H1 (cell line): ENCODE results near the gene SNORC. TPM values are rescaled to one million over a fixed set of nuclear protein-coding genes. Genes with fewer than 3 reads are reported as not detected.
A peak's percentile ranks its signal among the peaks of the same experiment; 100 is the strongest.

Experiments
- CTCF ChIA-PET: fragments of 300-600 bp; sonication (Branson Sonifier 250); formaldehyde crosslinking; loops from one replicate; lab custom pipeline; 2021; ENCODE audit not compliant: partially characterized antibody; lab: Charles Lee
- POLR2A ChIA-PET: fragments of 300-600 bp; sonication (Branson Sonifier 250); formaldehyde crosslinking; loops from one replicate; lab custom pipeline; 2021; ENCODE audit warnings: inconsistent platforms; ENCODE audit not compliant: partially characterized antibody; lab: Charles Lee
- DNase-seq, 2 experiments: peaks; one replicate each; pipeline versions ENCODE4 v3.0.0 to v3.0.0-alpha.2; 2010 to 2022; ENCODE audit warnings: low spot score in 2 of 2, low read depth in 1 of 2, mixed read lengths in 1 of 2
- FAIRE-seq: peaks from 2 replicates; lab custom pipeline; 2011; peaks lifted over from hg19 to GRCh38; lab: Jason Lieb, UNC
- H2AFZ ChIP-seq: 2 replicates; pipeline ENCODE4 v1.8.1; 2012; ENCODE audit warnings: low read length, inconsistent platforms
- H2AK5ac ChIP-seq: 2 replicates; pipeline ENCODE4 v1.6.1; 2013; ENCODE audit warnings: low read depth, low read length
- H2BK120ac ChIP-seq: replicated peaks from 2 replicates; pipeline ENCODE3; 2013; ENCODE audit warnings: low read depth, low read length, inconsistent platforms
- H2BK12ac ChIP-seq: 2 replicates; pipeline ENCODE4 v1.6.1; 2013; ENCODE audit warnings: low read depth, low read length
- H2BK15ac ChIP-seq: 2 replicates; pipeline ENCODE4 v1.6.1; 2013; ENCODE audit warnings: low read length
- H2BK20ac ChIP-seq: 2 replicates; pipeline ENCODE4 v1.6.1; 2013; ENCODE audit warnings: low read length
- H2BK5ac ChIP-seq: 2 replicates; pipeline ENCODE4 v1.6.1; 2013; ENCODE audit warnings: low read depth, low read length
- H3K14ac ChIP-seq: 2 replicates; pipeline ENCODE4 v1.6.1; 2013; ENCODE audit warnings: inconsistent platforms; ENCODE audit not compliant: insufficient read length
- H3K18ac ChIP-seq: 2 replicates; pipeline ENCODE4 v1.6.1; 2013; ENCODE audit warnings: low read length; ENCODE audit errors: extremely low read depth
- H3K23ac ChIP-seq: 2 replicates; pipeline ENCODE4 v1.6.1; 2013; ENCODE audit warnings: inconsistent platforms; ENCODE audit not compliant: insufficient read length
- H3K23me2 ChIP-seq: 2 replicates; pipeline ENCODE4 v1.6.1; 2013; ENCODE audit warnings: low read depth, low read length
- H3K27ac ChIP-seq: 2 replicates; pipeline ENCODE4 v1.6.1; 2011; ENCODE audit warnings: low read depth, low read length, inconsistent platforms
- H3K27me3 ChIP-seq, 4 experiments: replicated peaks in 1 of 4; 1 replicate in 1 of 4; 2 replicates in 3 of 4; pipeline versions ENCODE4 v1.6.1 to v1.8.1; 2011 to 2013; ENCODE audit warnings: low read length in 3 of 4, mild to moderate bottlenecking in 3 of 4, inconsistent platforms in 2 of 4, mixed read lengths in 2 of 4, moderate library complexity in 1 of 4; ENCODE audit not compliant: control insufficient read depth in 3 of 4, insufficient read depth in 3 of 4; ENCODE audit errors: extremely low read depth in 1 of 4
- H3K36me3 ChIP-seq, 4 experiments: 2 replicates each; pipeline versions ENCODE4 v1.6.1 to v1.8.1; 2011 to 2013; ENCODE audit warnings: mild to moderate bottlenecking in 4 of 4, low read length in 3 of 4, moderate library complexity in 2 of 4, control low read depth in 1 of 4, inconsistent platforms in 1 of 4; ENCODE audit not compliant: insufficient read depth in 4 of 4, control insufficient read depth in 2 of 4
- H3K4ac ChIP-seq: replicated peaks from 2 replicates; pipeline ENCODE3; 2013; ENCODE audit warnings: low read length, low read depth, mixed read lengths, inconsistent platforms; ENCODE audit not compliant: insufficient read length
- H3K4me1 ChIP-seq, 4 experiments: replicated peaks in 1 of 4; 1 replicate in 1 of 4; 2 replicates in 3 of 4; pipeline versions ENCODE4 v1.6.1 to v1.8.1; 2011 to 2013; ENCODE audit warnings: low read length in 3 of 4, inconsistent platforms in 2 of 4, mixed read lengths in 1 of 4; ENCODE audit not compliant: insufficient read depth in 4 of 4, control insufficient read depth in 3 of 4
- H3K4me2 ChIP-seq, 2 experiments: 2 replicates each; pipeline versions ENCODE4 v1.6.1 to v1.8.1; 2011 to 2013; ENCODE audit warnings: low read depth in 2 of 2, low read length in 2 of 2, control low read depth in 1 of 2, inconsistent platforms in 1 of 2, mild to moderate bottlenecking in 1 of 2; ENCODE audit not compliant: insufficient read depth in 1 of 2
- H3K4me3 ChIP-seq, 4 experiments: fragments of 200-600, 300-600 bp in 1 of 4; sonication (generic), shearing (Covaris generic), sonication (Bioruptor Twin) in 1 of 4; 2 replicates each; pipeline versions ENCODE4 v1.5.1 to v1.8.1; 2011 to 2016; ENCODE audit warnings: low read length in 4 of 4, low read depth in 3 of 4, control low read depth in 2 of 4, inconsistent platforms in 2 of 4, mild to moderate bottlenecking in 2 of 4, mixed read lengths in 1 of 4, moderate library complexity in 1 of 4; ENCODE audit not compliant: insufficient read depth in 2 of 4; ENCODE audit errors: extremely low read depth in 1 of 4
- H3K56ac ChIP-seq: replicated peaks from 2 replicates; pipeline ENCODE3; 2013; ENCODE audit warnings: low read depth, mild to moderate bottlenecking, mixed read lengths, low read length, inconsistent platforms; ENCODE audit not compliant: insufficient read length
- H3K79me1 ChIP-seq: 2 replicates; pipeline ENCODE4 v1.6.1; 2013; ENCODE audit warnings: low read depth, low read length, control low read depth
- H3K79me2 ChIP-seq, 2 experiments: 2 replicates each; pipeline versions ENCODE4 v1.6.1 to v1.8.1; 2012 to 2013; ENCODE audit warnings: low read length in 2 of 2, mild to moderate bottlenecking in 2 of 2, inconsistent platforms in 1 of 2; ENCODE audit not compliant: insufficient read depth in 2 of 2, control insufficient read depth in 1 of 2
- H3K9ac ChIP-seq, 4 experiments: replicated peaks in 1 of 4; 1 replicate in 1 of 4; 2 replicates in 3 of 4; pipeline versions ENCODE4 v1.6.1 to v1.8.1; 2011 to 2013; ENCODE audit warnings: low read depth in 3 of 4, low read length in 3 of 4, control low read depth in 2 of 4, mild to moderate bottlenecking in 2 of 4, moderate library complexity in 2 of 4, inconsistent platforms in 1 of 4; ENCODE audit errors: extremely low read depth in 1 of 4
- H3K9me3 ChIP-seq, 2 experiments: 2 replicates each; pipeline versions ENCODE4 v1.6.1 to v1.8.1; 2012 to 2013; ENCODE audit warnings: mild to moderate bottlenecking in 2 of 2, moderate library complexity in 2 of 2, control low read depth in 1 of 2, inconsistent platforms in 1 of 2, low read depth in 1 of 2, low read length in 1 of 2, mixed read lengths in 1 of 2; ENCODE audit not compliant: insufficient read depth in 2 of 2
- H4K20me1 ChIP-seq, 2 experiments: replicated peaks in 1 of 2; 2 replicates each; pipeline versions ENCODE3 to v1.8.1; 2011 to 2013; ENCODE audit warnings: inconsistent platforms in 2 of 2, low read length in 2 of 2, mild to moderate bottlenecking in 1 of 2; ENCODE audit not compliant: insufficient read depth in 2 of 2, control insufficient read depth in 1 of 2
- H4K5ac ChIP-seq: 2 replicates; pipeline ENCODE4 v1.6.1; 2013; ENCODE audit warnings: low read length, low read depth, mixed read lengths, inconsistent platforms; ENCODE audit not compliant: insufficient read length
- H4K8ac ChIP-seq: 2 replicates; pipeline ENCODE4 v1.8.0; 2013; ENCODE audit warnings: mild to moderate bottlenecking, moderate library complexity, low read length, inconsistent platforms; ENCODE audit not compliant: insufficient read depth; ENCODE audit errors: extremely low read depth
- H4K91ac ChIP-seq: replicated peaks from 2 replicates; pipeline ENCODE3; 2013; ENCODE audit warnings: low read length, mixed read lengths, inconsistent platforms; ENCODE audit not compliant: insufficient read length
- CHD1 ChIP-seq: IDR thresholded peaks from 2 replicates; pipeline ENCODE4 v1.6.1; 2012; ENCODE audit warnings: low read depth, low read length, improper control_type of control experiment
- CHD2 ChIP-seq: IDR thresholded peaks from 2 replicates; pipeline ENCODE4 v1.6.1; 2012; ENCODE audit warnings: low read length, improper control_type of control experiment
- PHF8 ChIP-seq: fragments of 200-600 bp; sonication (generic); conservative IDR thresholded peaks from 2 replicates; pipeline ENCODE4 v1.7.1; 2012; ENCODE audit warnings: low read depth, mild to moderate bottlenecking, inconsistent platforms, low read length, moderate library complexity
- USF2 ChIP-seq: IDR thresholded peaks from 2 replicates; pipeline ENCODE4 v1.6.1; 2011; ENCODE audit warnings: low read length, improper control_type of control experiment
- YY1 ChIP-seq: IDR thresholded peaks from 2 replicates; pipeline ENCODE4 v1.6.1; 2011; ENCODE audit warnings: low read depth, mild to moderate bottlenecking, low read length
- WGBS, 2 experiments: shearing (Covaris generic) in 1 of 2; methylation state at CpG; one replicate each; pipeline versions ENCODE4 v1.1.6 to v1.1.7; 2013 to 2015; ENCODE audit warnings: low lambda C conversion rate in 2 of 2, mixed read lengths in 2 of 2, inconsistent platforms in 1 of 2, low coverage in 1 of 2, missing lambda C conversion rate in 1 of 2; ENCODE audit not compliant: insufficient replicate concordance in 2 of 2, insufficient coverage in 1 of 2, insufficient read length in 1 of 2; ENCODE audit errors: extremely low coverage in 1 of 2, missing lambda C conversion rate in 1 of 2; 5-methylcytosine and 5-hydroxymethylcytosine counted together
- polyA plus RNA-seq, 7 experiments: library from polyadenylated mRNA; depleted of rRNA in 3 of 7; stranded (reverse) in 5 of 7; unstranded in 2 of 7; fragments of >200 nt in 5 of 7; fragments of 200-250 nt in 2 of 7; gene quantifications; 1 replicate in 5 of 7; 2 replicates in 1 of 7; 4 replicates in 1 of 7; pipeline versions ENCODE4 v1.2.1 to v1.2.3, GENCODE V29; 2011 to 2013; ENCODE audit warnings: missing spikeins in 2 of 7, mixed read lengths in 2 of 7
- total RNA-seq: library from RNA; stranded (reverse); fragmentation: NEBNext Ultra II Directional; extraction: Animal tissue kit (Norgen Biotek cat#: 25700); gene quantifications from 2 replicates; pipeline ENCODE4 v1.2.1, GENCODE V29; 2021
- TF ChIP-seq, protein P1 (sequence below): IDR thresholded peaks from 2 replicates; pipeline ENCODE4 v1.6.1; 2012; ENCODE audit warnings: inconsistent platforms

Gene SNORC
- total and polyA plus RNA-seq, 2 of the 8 experiments (the other 6 are each of a cell fraction or from before 2014, with no cell fraction given) = 1.6 to 1.8 TPM

DNA sequence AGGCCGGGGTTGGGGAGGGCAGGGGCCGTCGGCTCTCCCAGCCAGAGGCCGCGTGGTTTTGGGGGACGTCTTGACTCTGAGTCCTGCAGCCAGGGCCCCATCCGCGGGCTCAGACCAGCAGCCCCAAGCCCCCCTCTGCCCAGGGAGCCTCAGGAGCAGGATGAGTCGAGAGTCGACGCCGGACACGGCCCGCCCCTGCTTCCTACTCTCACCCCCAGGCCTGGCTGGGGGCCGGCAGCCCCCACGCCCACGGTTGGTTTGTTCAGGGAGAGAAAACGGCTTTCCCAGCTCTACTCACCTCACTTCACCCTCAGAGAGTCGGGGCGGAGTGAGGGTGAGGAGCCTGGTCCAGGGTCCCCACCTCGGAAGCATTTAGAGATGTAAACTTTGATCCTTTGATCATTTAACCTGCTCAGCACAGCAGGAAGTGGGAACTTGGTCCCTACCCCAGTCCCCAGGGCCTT, 6.9 kb downstream of the SNORC start:
- no peak overlapping the region for H3K23ac ChIP-seq
- no peak overlapping the region for H3K27ac ChIP-seq
- no peak for TF ChIP-seq USF2
- TF ChIP-seq YY1 = no peak
- no peak for TF ChIP-seq PHF8
- TF ChIP-seq, protein P1, sequence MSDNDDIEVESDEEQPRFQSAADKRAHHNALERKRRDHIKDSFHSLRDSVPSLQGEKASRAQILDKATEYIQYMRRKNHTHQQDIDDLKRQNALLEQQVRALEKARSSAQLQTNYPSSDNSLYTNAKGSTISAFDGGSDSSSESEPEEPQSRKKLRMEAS = no peak
- no peak for TF ChIP-seq CHD2
- no peak for TF ChIP-seq CHD1
- peaks cover 0 to 4% (median 1%) of the 10 kb centered on the region in 4 experiments; a peak in 3 of 7 replicates for H3K4me1 ChIP-seq
- no peak overlapping the region for H2AK5ac ChIP-seq
- 43% methylated on average over 13 of the region's 21 CpGs; no CpG with 5 or more reads in 1 of the 2 experiments for WGBS, 2 experiments
- H3K79me1 ChIP-seq = no peaks in the 10 kb centered on the region
- H3K4me2 ChIP-seq = peak overlapping the region; percentile 51 to 84
- H3K56ac ChIP-seq = no peak overlapping the region
- H3K23me2 ChIP-seq = peaks cover 12% of the 10 kb centered on the region; the same call in 1 of the 2 replicates
- DNase-seq (no peak), FAIRE-seq (no peak)
- ChIA-PET CTCF (interaction anchor here (0.9 to 1.0 kb wide), 2 partner anchors 10 to 11 kb away, joined by 3 to 4 read pairs; no protein-coding TSS in a partner anchor), POLR2A (no interaction called here)
- H4K91ac ChIP-seq = no peak overlapping the region
- no peak overlapping the region for H3K4ac ChIP-seq
- no peak overlapping the region for H3K18ac ChIP-seq
- no peak overlapping the region for H2BK120ac ChIP-seq
- no peaks in the 10 kb centered on the region for H3K36me3 ChIP-seq
- peaks cover 0 to 25% (median 18%) of the 10 kb centered on the region in 4 experiments; a peak in 5 of 7 replicates for H3K27me3 ChIP-seq
- no peak overlapping the region for H2BK20ac ChIP-seq
- H3K14ac ChIP-seq = no peak overlapping the region
- H2BK15ac ChIP-seq = no peak overlapping the region
- H3K9me3 ChIP-seq = no peaks in the 10 kb centered on the region
- H3K4me3 ChIP-seq = peak overlapping the region; percentile 53 to 73 (median 57)
- H3K79me2 ChIP-seq = no peaks in the 10 kb centered on the region
- H2BK5ac ChIP-seq = no peak overlapping the region
- no peak overlapping the region for H2BK12ac ChIP-seq
- H4K5ac ChIP-seq = no peak overlapping the region
- H2AFZ ChIP-seq = no peak overlapping the region
- no peak overlapping the region for H3K9ac ChIP-seq
- H4K20me1 ChIP-seq = peaks cover 0 to 4% of the 10 kb centered on the region in 2 experiments
- peak overlapping the region; percentile 57 for H4K8ac ChIP-seq
